ENCODE measurements around the gene JAK3.
"Not testable (repeated sequence)": the region's sequence is repeated elsewhere in the genome, so short reads cannot be mapped to it uniquely, and the experiment has no call there.

Gene JAK3

GRCh38 chr19:17777840-17778239 is 69.9 kb downstream of the JAK3 start:
- DNase-seq (ENCODE audit: low read depth in 2 of 2) = not testable (repeated sequence)

- DNase-seq (ENCODE audit: low read depth in 2 of 2) = no peak
These were observed 71.6 kb downstream of the JAK3 start for GRCh38 chr19:17775991-17776803.

GRCh38 chr19:17775245-17775927 is 72.4 kb downstream of the JAK3 start:
- peak in 1 of 2 donors; percentile 31 for DNase-seq (ENCODE audit: low read depth in 2 of 2)

All from stimulated activated CD4-positive, alpha-beta T cell treated with anti-CD3 and anti-CD28 coated beads, Interleukin-1b, Interleukin-23, amount 100 ng/mL, for 4 hours (primary cell).